SU-DHL-6 (cell line): Measurements from ENCODE around the gene SRGAP3.

ENCODE experiments used
- EZH2phosphoT487 ChIP-seq: fragments of 200-600 bp; sonication (generic), shearing (Covaris generic); conservative IDR thresholded peaks from 2 replicates; pipeline ENCODE4 v1.6.1; 2018; ENCODE audit warnings: mild to moderate bottlenecking, antibody characterized with exemption, low read length, moderate library complexity, mixed read lengths
- TF ChIP-seq, protein P1 (sequence below): fragments of 200-600 bp; sonication (generic); IDR thresholded peaks from one replicate; pipeline ENCODE4 v1.5.1; 2017; ENCODE audit warnings: antibody characterized with exemption, mild to moderate bottlenecking, low read length, moderate library complexity; ENCODE audit not compliant: insufficient read depth, poor library complexity, severe bottlenecking

- TF ChIP-seq, protein P1, sequence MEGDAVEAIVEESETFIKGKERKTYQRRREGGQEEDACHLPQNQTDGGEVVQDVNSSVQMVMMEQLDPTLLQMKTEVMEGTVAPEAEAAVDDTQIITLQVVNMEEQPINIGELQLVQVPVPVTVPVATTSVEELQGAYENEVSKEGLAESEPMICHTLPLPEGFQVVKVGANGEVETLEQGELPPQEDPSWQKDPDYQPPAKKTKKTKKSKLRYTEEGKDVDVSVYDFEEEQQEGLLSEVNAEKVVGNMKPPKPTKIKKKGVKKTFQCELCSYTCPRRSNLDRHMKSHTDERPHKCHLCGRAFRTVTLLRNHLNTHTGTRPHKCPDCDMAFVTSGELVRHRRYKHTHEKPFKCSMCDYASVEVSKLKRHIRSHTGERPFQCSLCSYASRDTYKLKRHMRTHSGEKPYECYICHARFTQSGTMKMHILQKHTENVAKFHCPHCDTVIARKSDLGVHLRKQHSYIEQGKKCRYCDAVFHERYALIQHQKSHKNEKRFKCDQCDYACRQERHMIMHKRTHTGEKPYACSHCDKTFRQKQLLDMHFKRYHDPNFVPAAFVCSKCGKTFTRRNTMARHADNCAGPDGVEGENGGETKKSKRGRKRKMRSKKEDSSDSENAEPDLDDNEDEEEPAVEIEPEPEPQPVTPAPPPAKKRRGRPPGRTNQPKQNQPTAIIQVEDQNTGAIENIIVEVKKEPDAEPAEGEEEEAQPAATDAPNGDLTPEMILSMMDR, result no peak
- TF ChIP-seq EZH2phosphoT487, result no peak
Measured at GRCh38 chr3:9193211-9193610, 56.2 kb downstream of the SRGAP3 start.
